SU-DHL-6 (cell line): Measurements from ENCODE around the gene EIF2B2.

Experiments used
- EZH2phosphoT487 ChIP-seq: fragments of 200-600 bp; sonication (generic), shearing (Covaris generic); conservative IDR thresholded peaks from 2 replicates; pipeline ENCODE4 v1.6.1; 2018; ENCODE audit warnings: mild to moderate bottlenecking, antibody characterized with exemption, low read length, moderate library complexity, mixed read lengths
- TF ChIP-seq, protein P1 (sequence below): fragments of 200-600 bp; sonication (generic); IDR thresholded peaks from one replicate; pipeline ENCODE4 v1.5.1; 2017; ENCODE audit warnings: antibody characterized with exemption, mild to moderate bottlenecking, low read length, moderate library complexity; ENCODE audit not compliant: insufficient read depth, poor library complexity, severe bottlenecking

DNA sequence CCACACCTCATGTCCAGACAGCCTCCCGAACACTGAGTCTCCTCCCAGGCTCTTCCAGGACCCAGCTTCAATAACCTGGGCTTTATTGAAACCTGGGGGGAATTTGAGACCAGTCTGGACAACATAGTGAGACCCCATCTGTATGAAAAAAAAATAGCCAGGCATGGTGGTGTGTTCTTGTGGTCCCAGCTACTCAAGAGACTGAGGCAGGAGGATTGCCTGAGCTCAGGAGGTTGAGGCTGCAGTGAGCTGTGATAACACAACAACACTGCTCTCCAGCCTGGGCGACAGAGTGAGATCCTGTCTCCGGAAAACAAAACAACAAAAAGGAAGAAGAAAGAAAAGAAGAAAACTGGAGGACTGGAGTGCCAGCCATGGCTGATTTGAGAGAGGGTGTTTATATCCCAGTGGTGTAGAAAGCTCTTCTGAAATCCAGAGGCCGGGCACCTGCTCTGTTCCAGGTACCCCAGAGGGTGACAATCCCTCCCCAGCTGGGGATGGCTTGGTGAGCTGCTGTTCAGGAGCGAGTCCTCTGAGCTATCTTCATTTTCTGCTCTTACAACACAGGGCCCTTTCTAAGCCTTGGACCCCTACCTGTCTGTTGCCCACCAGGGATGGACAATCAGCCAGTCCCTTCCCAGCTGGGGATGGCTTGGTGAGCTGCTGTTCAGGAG, 41.3 kb upstream of the EIF2B2 start:
- TF ChIP-seq, protein P1, sequence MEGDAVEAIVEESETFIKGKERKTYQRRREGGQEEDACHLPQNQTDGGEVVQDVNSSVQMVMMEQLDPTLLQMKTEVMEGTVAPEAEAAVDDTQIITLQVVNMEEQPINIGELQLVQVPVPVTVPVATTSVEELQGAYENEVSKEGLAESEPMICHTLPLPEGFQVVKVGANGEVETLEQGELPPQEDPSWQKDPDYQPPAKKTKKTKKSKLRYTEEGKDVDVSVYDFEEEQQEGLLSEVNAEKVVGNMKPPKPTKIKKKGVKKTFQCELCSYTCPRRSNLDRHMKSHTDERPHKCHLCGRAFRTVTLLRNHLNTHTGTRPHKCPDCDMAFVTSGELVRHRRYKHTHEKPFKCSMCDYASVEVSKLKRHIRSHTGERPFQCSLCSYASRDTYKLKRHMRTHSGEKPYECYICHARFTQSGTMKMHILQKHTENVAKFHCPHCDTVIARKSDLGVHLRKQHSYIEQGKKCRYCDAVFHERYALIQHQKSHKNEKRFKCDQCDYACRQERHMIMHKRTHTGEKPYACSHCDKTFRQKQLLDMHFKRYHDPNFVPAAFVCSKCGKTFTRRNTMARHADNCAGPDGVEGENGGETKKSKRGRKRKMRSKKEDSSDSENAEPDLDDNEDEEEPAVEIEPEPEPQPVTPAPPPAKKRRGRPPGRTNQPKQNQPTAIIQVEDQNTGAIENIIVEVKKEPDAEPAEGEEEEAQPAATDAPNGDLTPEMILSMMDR, result no peak
- TF ChIP-seq EZH2phosphoT487, result no peak
